GM12878 (cell line): ENCODE measurements around the gene VCAM1. TPM values are rescaled to one million over a fixed set of nuclear protein-coding genes. Genes with fewer than 3 reads are reported as not detected.

Experiments
- ATAC-seq: fragments of 200-7000 bp; cut with Tn5 transposase; 3 replicates; pipeline ENCODE4 v1.9.1; 2020; ENCODE audit warnings: mild to moderate bottlenecking, moderate library complexity
- BruUV-seq: library from RNA; stranded (reverse); fragments of 400-500 nt; replicated peaks from 2 replicates; lab custom pipeline; 2021; lab: Mats Ljungman, UMichigan
- CTCF ChIA-PET: fragments of 300-600 bp; sonication (Branson Sonifier 250); formaldehyde crosslinking; extraction: SDS; loops from one replicate; lab custom pipeline; 2021; ENCODE audit warnings: inconsistent platforms; lab: Yijun Ruan, JAX
- POLR2A ChIA-PET: fragments of 350-600 bp; formaldehyde crosslinking; extraction: SDS; loops from one replicate; lab custom pipeline; 2021; ENCODE audit warnings: inconsistent platforms; lab: Charles Lee
- RAD21 ChIA-PET: fragments of 300-600 bp; sonication (Branson Sonifier 250); formaldehyde crosslinking; loops from one replicate; lab custom pipeline; 2023; ENCODE audit warnings: antibody characterized with exemption; ENCODE audit not compliant: unreplicated experiment; lab: Charles Lee
- SMC1A ChIA-PET: fragments of 300-600 bp; sonication (Branson Sonifier 250); formaldehyde crosslinking; loops from one replicate; lab custom pipeline; 2023; ENCODE audit not compliant: unreplicated experiment, uncharacterized antibody; lab: Charles Lee
- DNase-seq: peaks from one replicate; pipeline ENCODE4 v3.0.0-alpha.2; 2011; ENCODE audit warnings: low read depth, low spot score
- FAIRE-seq: peaks from 3 replicates; lab custom pipeline; 2011; peaks lifted over from hg19 to GRCh38; lab: Jason Lieb, UNC
- H2AFZ ChIP-seq: 2 replicates; pipeline ENCODE4 v1.6.0; 2011; ENCODE audit warnings: low read depth, low read length, control low read depth; ENCODE audit not compliant: control insufficient read depth
- H3K27ac ChIP-seq: 2 replicates; pipeline ENCODE4 v1.5.1; 2011; ENCODE audit warnings: control low read depth; ENCODE audit not compliant: control insufficient read depth, insufficient read depth
- H3K27me3 ChIP-seq, 2 experiments: replicated peaks in 1 of 2; 2 replicates each; pipeline versions ENCODE4 v1.6.0 to v1.6.1; 2011; ENCODE audit warnings: low read length in 1 of 2; ENCODE audit not compliant: control insufficient read depth in 2 of 2, insufficient read depth in 2 of 2
- H3K36me3 ChIP-seq, 2 experiments: 2 replicates each; pipeline ENCODE4 v1.5.1; 2011; ENCODE audit warnings: low read length in 1 of 2; ENCODE audit not compliant: control insufficient read depth in 2 of 2, insufficient read depth in 2 of 2
- H3K4me1 ChIP-seq: 2 replicates; pipeline ENCODE4 v1.6.1; 2011; ENCODE audit warnings: mild to moderate bottlenecking, low read length, moderate library complexity, mixed read lengths; ENCODE audit not compliant: control insufficient read depth, insufficient read depth
- H3K4me2 ChIP-seq: 2 replicates; pipeline ENCODE4 v1.6.0; 2011; ENCODE audit warnings: control low read depth; ENCODE audit not compliant: control insufficient read depth, insufficient read depth
- H3K4me3 ChIP-seq: fragments of 200-600 bp; sonication (generic); 2 replicates; pipeline ENCODE4 v1.5.1; 2016
- H3K79me2 ChIP-seq: 2 replicates; pipeline ENCODE4 v1.6.0; 2011; ENCODE audit warnings: low read length; ENCODE audit not compliant: control insufficient read depth, insufficient read depth
- H3K9ac ChIP-seq: 2 replicates; pipeline ENCODE4 v1.8.0; 2011; ENCODE audit warnings: low read length, control low read depth, mixed read lengths; ENCODE audit not compliant: control insufficient read depth, insufficient read depth
- H3K9me3 ChIP-seq: replicated peaks from 3 replicates; pipeline ENCODE4 v1.5.1; 2011; ENCODE audit warnings: mild to moderate bottlenecking, low read length; ENCODE audit not compliant: control insufficient read depth, insufficient read depth
- H4K20me1 ChIP-seq: 2 replicates; pipeline ENCODE4 v1.6.0; 2011; ENCODE audit not compliant: control insufficient read depth, insufficient read depth
- BMI1 ChIP-seq: fragments of 450-650 bp; IDR thresholded peaks from 2 replicates; pipeline ENCODE4 v1.6.1; 2016; ENCODE audit warnings: mild to moderate bottlenecking, moderate library complexity, borderline replicate concordance
- CHD1 ChIP-seq: IDR thresholded peaks from 2 replicates; pipeline ENCODE4 v1.6.1; 2012; ENCODE audit warnings: low read depth, low read length, improper control_type of control experiment
- CHD2 ChIP-seq: IDR thresholded peaks from 2 replicates; pipeline ENCODE4 v1.6.1; 2011; ENCODE audit warnings: low read depth, low read length, improper control_type of control experiment, borderline replicate concordance
- E4F1 ChIP-seq: fragments of 450-650 bp; IDR thresholded peaks from 2 replicates; pipeline ENCODE4 v1.6.1; 2018; ENCODE audit warnings: borderline replicate concordance, mild to moderate bottlenecking; ENCODE audit not compliant: partially characterized antibody
- ESRRA ChIP-seq: IDR thresholded peaks from 2 replicates; pipeline ENCODE4 v1.6.1; 2012; ENCODE audit warnings: mild to moderate bottlenecking, low read length, improper control_type of control experiment
- EZH2 ChIP-seq: IDR thresholded peaks from 2 replicates; pipeline ENCODE4 v1.6.1; 2012; ENCODE audit warnings: low read depth, mild to moderate bottlenecking, control low read depth, inconsistent platforms, low read length, borderline replicate concordance; ENCODE audit not compliant: control insufficient read depth
- FOXM1 ChIP-seq: IDR thresholded peaks from 2 replicates; pipeline ENCODE4 v1.6.1; 2012; ENCODE audit warnings: low read depth, mild to moderate bottlenecking, inconsistent platforms, low read length, moderate library complexity
- IRF3 ChIP-seq: fragments of 450-650 bp; IDR thresholded peaks from 2 replicates; pipeline ENCODE4 v1.6.1; 2014; ENCODE audit warnings: mild to moderate bottlenecking
- KLF5 ChIP-seq: fragments of 450-650 bp; IDR thresholded peaks from 2 replicates; pipeline ENCODE4 v1.6.1; 2014; ENCODE audit warnings: mild to moderate bottlenecking; ENCODE audit not compliant: partially characterized antibody
- NR2C1 ChIP-seq: fragments of 450-650 bp; IDR thresholded peaks from 2 replicates; pipeline ENCODE4 v1.6.1; 2017; ENCODE audit warnings: antibody characterized with exemption, mild to moderate bottlenecking, moderate library complexity
- NRF1 ChIP-seq: conservative IDR thresholded peaks from 2 replicates; pipeline ENCODE4 v1.6.1; 2011; ENCODE audit warnings: mild to moderate bottlenecking, low read depth, low read length, improper control_type of control experiment
- STAT3 ChIP-seq: IDR thresholded peaks from 2 replicates; pipeline ENCODE4 v1.6.1; 2011; ENCODE audit warnings: low read depth, low read length, improper control_type of control experiment
- YBX1 ChIP-seq: fragments of 450-650 bp; IDR thresholded peaks from 2 replicates; pipeline ENCODE4 v1.6.1; 2016; ENCODE audit warnings: antibody characterized with exemption
- ZBED1 ChIP-seq: IDR thresholded peaks from 2 replicates; pipeline ENCODE4 v1.6.1; 2016; ENCODE audit warnings: borderline replicate concordance
- ZNF592 ChIP-seq: fragments of 450-650 bp; IDR thresholded peaks from 2 replicates; pipeline ENCODE4 v1.6.1; 2017; ENCODE audit warnings: mild to moderate bottlenecking, moderate library complexity
- WGBS: methylation state at CpG from one replicate; pipeline ENCODE4 v1.1.6; 2016; ENCODE audit warnings: low lambda C conversion rate; ENCODE audit not compliant: insufficient replicate concordance, insufficient coverage; ENCODE audit errors: missing lambda C conversion rate; 5-methylcytosine and 5-hydroxymethylcytosine counted together
- in situ Hi-C: fragments of 300-500 bp; cut with MboI; formaldehyde crosslinking; loops from 9 replicates; pipeline ENCODE4 v1.14.3; 2018; ENCODE audit warnings: mixed read lengths
- intact Hi-C: fragments of 100-400 bp; cut with micrococcal nuclease; formaldehyde crosslinking; loops from one replicate; pipeline ENCODE4 v1.14.2; 2022; ENCODE audit not compliant: unreplicated experiment
- polyA plus RNA-seq, 11 experiments: library from polyadenylated mRNA; depleted of rRNA in 4 of 11; unstranded in 6 of 11; stranded (reverse) in 5 of 11; fragments of >200 nt; fragmentation: Nextera tagmentation in 4 of 11; fragmentation: Illumina TruSeq in 1 of 11; extraction: Ambion mirVana in 4 of 11; extraction: Trizol in 1 of 11; gene quantifications; 1 replicate in 1 of 11; 2 replicates in 10 of 11; pipeline versions ENCODE4 v1.2.1 to v1.2.3, GENCODE V29; 2011 to 2016; ENCODE audit warnings: inconsistent platforms in 2 of 11, missing spikeins in 2 of 11, low read depth in 1 of 11
- total RNA-seq, 4 experiments: library from RNA; depleted of rRNA in 3 of 4; stranded (reverse); fragments of >200 nt in 3 of 4; fragmentation: Illumina TruSeq in 1 of 4; extraction: Trizol in 1 of 4; gene quantifications; 2 replicates each; pipeline versions ENCODE4 v1.2.1 to v1.2.3, GENCODE V29; 2013 to 2021

VCAM1 gene
- total and polyA plus RNA-seq, 10 of the 15 experiments (the other 5 are each of a cell fraction or from before 2014, with no cell fraction given), result 5.0 to 13.6 (median 7.4) TPM

- TF ChIP-seq ZBED1 (no peak), E4F1 (no peak)
These were observed 63.0 kb downstream of the VCAM1 start (continued) for GRCh38 chr1:100782473-100783039.

- no peak overlapping the region for H3K4me2 ChIP-seq
These were observed 66.0 kb downstream of the VCAM1 start for GRCh38 chr1:100785470-100786052.

More at GRCh38 chr1:100785470-100786052, 66.0 kb downstream of the VCAM1 start:
- Histone ChIP-seq H3K79me2 (no peaks in the 10 kb centered on the region), H3K36me3 (no peaks in the 10 kb centered on the region), H3K9ac (no peak overlapping the region), H3K4me3 (no peak overlapping the region), H3K27ac (no peak overlapping the region), H4K20me1 (no peaks in the 10 kb centered on the region), H3K4me1 (no peaks in the 10 kb centered on the region), H3K9me3 (no peaks in the 10 kb centered on the region; the same call in 2 of the 3 replicates), H2AFZ (no peak overlapping the region), H3K27me3 (no peaks in the 10 kb centered on the region)
- intact Hi-C loops (no loop called here), in situ Hi-C loops (no loop called here)
- CTCF ChIA-PET, result interaction anchor here (1.0 to 1.4 kb wide), 2 partner anchors 9 to 10 kb away, joined by 3 to 4 read pairs; no protein-coding TSS in a partner anchor
- FAIRE-seq (no peak), DNase-seq (no peak), ATAC-seq (peak; percentile 48; the same call in 2 of the 3 replicates)
- no TSS peak for BruUV-seq
- no peak for TF ChIP-seq BMI1
- no peak for TF ChIP-seq STAT3
- no peak for TF ChIP-seq NRF1
- TF ChIP-seq CHD1, result no peak
- no peak for TF ChIP-seq NR2C1
- no peak for TF ChIP-seq ZNF592
- no peak for TF ChIP-seq FOXM1
- no peak for TF ChIP-seq YBX1
- TF ChIP-seq CHD2, result no peak
- TF ChIP-seq KLF5, result no peak
- no peak for TF ChIP-seq IRF3
- no peak for TF ChIP-seq EZH2
- TF ChIP-seq ESRRA, result no peak
- RAD21 ChIA-PET, result no interaction called here
- 15% methylated on average over 5 of the region's 5 CpGs for WGBS
- POLR2A ChIA-PET, result interaction anchor here (0.6 kb wide), 1 partner anchor 210 kb away, joined by 4 read pairs; no protein-coding TSS in a partner anchor
- SMC1A ChIA-PET, result interaction anchor here (0.9 to 1.0 kb wide), 2 partner anchors 21 to 23 kb away, joined by 3 read pairs; no protein-coding TSS in a partner anchor
